OCI-LY7 (cell line): ENCODE results near the gene GALNT17. TPM values are rescaled to one million over a fixed set of nuclear protein-coding genes. Genes with fewer than 3 reads are reported as not detected.

Source experiments
- BruUV-seq: library from RNA; stranded (reverse); fragments of 400-500 nt; replicated peaks from 2 replicates; lab custom pipeline; 2021; lab: Mats Ljungman, UMichigan
- CTCF ChIA-PET: fragments of 300-600 bp; sonication (Branson Sonifier 250); formaldehyde crosslinking; loops from one replicate; lab custom pipeline; 2022; ENCODE audit warnings: antibody characterized with exemption; ENCODE audit not compliant: unreplicated experiment; lab: Charles Lee
- POLR2A ChIA-PET: fragments of 300-600 bp; sonication (Branson Sonifier 250); formaldehyde crosslinking; loops from one replicate; lab custom pipeline; 2022; ENCODE audit warnings: antibody characterized with exemption; lab: Charles Lee
- DNase-seq: peaks from one replicate; pipeline ENCODE4 v3.0.0-alpha.2; 2015; ENCODE audit warnings: low spot score
- H2AFZ ChIP-seq: fragments of 200-600 bp; sonication (generic), shearing (Covaris generic); 2 replicates; pipeline ENCODE4 v1.6.1; 2014; ENCODE audit warnings: mild to moderate bottlenecking, antibody characterized with exemption, low read length, moderate library complexity
- H3K27ac ChIP-seq: fragments of 200-600 bp; sonication (generic); 2 replicates; pipeline ENCODE4 v1.5.1; 2014; ENCODE audit warnings: mixed run types, low read depth, mild to moderate bottlenecking, moderate library complexity, low read length, inconsistent platforms; ENCODE audit not compliant: poor library complexity, severe bottlenecking
- H3K36me3 ChIP-seq: fragments of 200-600 bp; sonication (generic); 2 replicates; pipeline ENCODE4 v1.6.1; 2014; ENCODE audit warnings: mild to moderate bottlenecking, antibody characterized with exemption, low read length, moderate library complexity, mixed read lengths; ENCODE audit not compliant: insufficient read depth
- H3K4me1 ChIP-seq: fragments of 200-600 bp; sonication (generic); 2 replicates; pipeline ENCODE4 v1.5.1; 2014; ENCODE audit warnings: mild to moderate bottlenecking, low read length; ENCODE audit not compliant: insufficient read depth, poor library complexity, severe bottlenecking
- H3K4me2 ChIP-seq: fragments of 200-600 bp; sonication (generic); 2 replicates; pipeline ENCODE4 v1.6.1; 2014; ENCODE audit warnings: mild to moderate bottlenecking, low read length
- H3K4me3 ChIP-seq: fragments of 200-600 bp; sonication (generic); 2 replicates; pipeline ENCODE4 v1.5.1; 2014; ENCODE audit warnings: mild to moderate bottlenecking, low read depth, low read length; ENCODE audit not compliant: poor library complexity, severe bottlenecking
- H3K79me2 ChIP-seq: fragments of 200-600 bp; sonication (generic); 2 replicates; pipeline ENCODE4 v1.6.1; 2016; ENCODE audit warnings: low read depth, mild to moderate bottlenecking, low read length, moderate library complexity, mixed read lengths; ENCODE audit not compliant: insufficient read depth
- H3K9me2 ChIP-seq: fragments of 200-600 bp; sonication (generic); 2 replicates; pipeline ENCODE4 v1.6.1; 2016; ENCODE audit warnings: mild to moderate bottlenecking, low read length, mixed read lengths; ENCODE audit not compliant: insufficient read depth
- H3K9me3 ChIP-seq: fragments of 200-600 bp; sonication (generic); 2 replicates; pipeline ENCODE4 v1.6.1; 2014; ENCODE audit warnings: mild to moderate bottlenecking, mixed run types, low read length, mixed read lengths
- H4K20me1 ChIP-seq: fragments of 200-600 bp; sonication (generic); 2 replicates; pipeline ENCODE4 v1.6.1; 2014; ENCODE audit warnings: mild to moderate bottlenecking, antibody characterized with exemption, low read length, moderate library complexity, mixed read lengths; ENCODE audit not compliant: insufficient read depth
- CTCF ChIP-seq: fragments of 200-600 bp; sonication (generic); conservative IDR thresholded peaks from 2 replicates; pipeline ENCODE4 v1.5.1; 2014; ENCODE audit warnings: mild to moderate bottlenecking, antibody characterized with exemption, low read length, moderate library complexity, mixed read lengths
- EZH2phosphoT487 ChIP-seq: fragments of 200-600 bp; sonication (generic); IDR thresholded peaks from 2 replicates; pipeline ENCODE4 v1.6.1; 2018; ENCODE audit warnings: low read depth, borderline replicate concordance, mild to moderate bottlenecking, mixed run types, antibody characterized with exemption, low read length, moderate library complexity, mixed read lengths
- intact Hi-C: fragments of 100-400 bp; cut with micrococcal nuclease; formaldehyde crosslinking; loops from one replicate; pipeline ENCODE4 v1.10.0; 2022; ENCODE audit not compliant: unreplicated experiment
- total RNA-seq, 2 experiments: library from RNA; depleted of rRNA in 1 of 2; stranded (reverse); fragments of >200 nt in 1 of 2; shearing (Covaris generic) in 1 of 2; gene quantifications; 2 replicates each; pipeline ENCODE4 v1.2.3, GENCODE V29; 2014 to 2022

Gene GALNT17
- total RNA-seq, 2 experiments from 2014 or later, result not detected

GRCh38 chr7:71216211-71216610 is 84.3 kb downstream of the GALNT17 start:
- ChIA-PET POLR2A (no interaction called here), CTCF (no interaction called here)
- Histone ChIP-seq H3K4me2 (no peak overlapping the region), H3K9me2 (no peaks in the 10 kb centered on the region), H3K4me1 (no peaks in the 10 kb centered on the region), H4K20me1 (no peaks in the 10 kb centered on the region), H3K79me2 (no peaks in the 10 kb centered on the region), H3K36me3 (no peaks in the 10 kb centered on the region), H2AFZ (no peak overlapping the region), H3K4me3 (no peak overlapping the region), H3K9me3 (no peaks in the 10 kb centered on the region), H3K27ac (no peak overlapping the region)
- TF ChIP-seq CTCF (no peak), EZH2phosphoT487 (no peak)
- intact Hi-C loops, result loop anchor here (10.0 kb wide), 1 partner anchor 221 kb away; no protein-coding TSS in a partner anchor
- BruUV-seq, result no TSS peak
- DNase-seq, result no peak

- Histone ChIP-seq H3K4me1 (no peaks in the 10 kb centered on the region), H3K4me3 (no peak overlapping the region)
- BruUV-seq, result no TSS peak
Observed at GRCh38 chr7:71220210-71220695, 88.3 kb downstream of the GALNT17 start.

More at GRCh38 chr7:71220210-71220695, 88.3 kb downstream of the GALNT17 start:
- no peaks in the 10 kb centered on the region for H4K20me1 ChIP-seq
- TF ChIP-seq CTCF, result no peak
- TF ChIP-seq EZH2phosphoT487, result no peak
- no peaks in the 10 kb centered on the region for H3K9me2 ChIP-seq
- H3K36me3 ChIP-seq, result no peaks in the 10 kb centered on the region
- H3K79me2 ChIP-seq, result no peaks in the 10 kb centered on the region
- no peak overlapping the region for H3K27ac ChIP-seq
- ChIA-PET CTCF (no interaction called here), POLR2A (no interaction called here)
- no peaks in the 10 kb centered on the region for H3K9me3 ChIP-seq
- no peak overlapping the region for H2AFZ ChIP-seq
- DNase-seq, result no peak
- intact Hi-C loops, result no loop called here
- H3K4me2 ChIP-seq, result no peak overlapping the region
